Hematopoietic multipotent progenitor cell treated with erythropoietin and hydrocortisone succinate and interleukin-3 and kit ligand, for 8 days (in vitro differentiated cells): Measurements from ENCODE around the gene UNC13B.
"Not testable (repeated sequence)": the region's sequence is repeated elsewhere in the genome, so short reads cannot be mapped to it uniquely, and the experiment has no call there.

Experiments
- DNase-seq: peaks from one replicate; pipeline ENCODE4 v3.0.0-alpha.2; 2015

UNC13B gene

GRCh38 chr9:35161713-35162604 is at the start of gene UNC13B:
Gene UNC13B, plus strand, starts transcription at chr9:35162009. Its CDS starts 275 bp downstream, at chr9:35162284.
- DNase-seq = peak; percentile 93

GRCh38 chr9:35112257-35113020 is 49.4 kb upstream of the UNC13B start:
- DNase-seq = no peak

GRCh38 chr9:35114113-35114839 is 47.5 kb upstream of the UNC13B start:
- DNase-seq = peak; percentile 95

GRCh38 chr9:35114840-35115628 is 46.8 kb upstream of the UNC13B start:
- DNase-seq = peak; percentile 73

- peak; percentile 96 for DNase-seq
Measured at GRCh38 chr9:35115680-35116538, 45.9 kb upstream of the UNC13B start, which contains the start of gene ATOSB. Gene ATOSB, minus strand, starts transcription at chr9:35115862. Its CDS starts 7,588 bp downstream, at chr9:35108274.

GRCh38 chr9:35116539-35116897 is 45.3 kb upstream of the UNC13B start:
- DNase-seq = no peak

- DNase-seq = peak; percentile 94
Measured at GRCh38 chr9:35116898-35117551, 44.8 kb upstream of the UNC13B start.

GRCh38 chr9:35134920-35135319 is 26.9 kb upstream of the UNC13B start:
- no peak for DNase-seq

GRCh38 chr9:35135988-35136387 is 25.8 kb upstream of the UNC13B start:
- DNase-seq = no peak

- DNase-seq = no peak
Measured at GRCh38 chr9:35136866-35137265, 24.9 kb upstream of the UNC13B start.

GRCh38 chr9:35140093-35140492 is 21.7 kb upstream of the UNC13B start:
- DNase-seq = no peak

- no peak for DNase-seq
Measured at GRCh38 chr9:35142037-35142436, 19.8 kb upstream of the UNC13B start.

GRCh38 chr9:35147941-35148563 is 13.8 kb upstream of the UNC13B start:
- not testable (repeated sequence) for DNase-seq

GRCh38 chr9:35152926-35153325 is 8.9 kb upstream of the UNC13B start:
- no peak for DNase-seq

- no peak for DNase-seq
Measured at GRCh38 chr9:35156781-35157180, 5.0 kb upstream of the UNC13B start.

- DNase-seq = not testable (repeated sequence)
Measured at GRCh38 chr9:35157836-35158235, 4.0 kb upstream of the UNC13B start.

GRCh38 chr9:35158501-35159280 is 3.1 kb upstream of the UNC13B start:
- no peak for DNase-seq

GRCh38 chr9:35162605-35163315 is 951 bp downstream of the UNC13B start:
- DNase-seq = no peak

- DNase-seq = no peak
Measured at GRCh38 chr9:35163413-35163812, 1.6 kb downstream of the UNC13B start.
